Keratinocyte (primary cell): ENCODE measurements around the gene HDAC9. TPM values are rescaled to one million over a fixed set of nuclear protein-coding genes. Genes with fewer than 3 reads are reported as not detected.

Source experiments
- DNase-seq: peaks from one replicate; pipeline ENCODE4 v3.0.0-alpha.2; 2011; ENCODE audit warnings: low read depth, missing footprints, low spot score
- FAIRE-seq: peaks from 2 replicates; lab custom pipeline; 2011; peaks lifted over from hg19 to GRCh38; lab: Jason Lieb, UNC
- H2AFZ ChIP-seq: 2 replicates; pipeline ENCODE4 v1.6.0; 2012; ENCODE audit warnings: low read length, control low read depth, inconsistent platforms; ENCODE audit not compliant: control insufficient read depth
- H3K27ac ChIP-seq: 2 replicates; pipeline ENCODE4 v1.5.1; 2011; ENCODE audit warnings: low read length; ENCODE audit not compliant: control insufficient read depth, insufficient read depth
- H3K27me3 ChIP-seq: 3 replicates; pipeline ENCODE4 v1.6.0; 2011; ENCODE audit warnings: low read length; ENCODE audit not compliant: control insufficient read depth, insufficient read depth; ENCODE audit errors: extremely low read depth
- H3K36me3 ChIP-seq, 2 experiments: 2 replicates in 1 of 2; 3 replicates in 1 of 2; pipeline ENCODE4 v1.5.1; 2011; ENCODE audit warnings: low read length in 2 of 2, mild to moderate bottlenecking in 1 of 2; ENCODE audit not compliant: control insufficient read depth in 2 of 2, insufficient read depth in 2 of 2; ENCODE audit errors: extremely low read depth in 1 of 2
- H3K4me1 ChIP-seq: 3 replicates; pipeline ENCODE4 v1.5.1; 2011; ENCODE audit warnings: low read length; ENCODE audit not compliant: control insufficient read depth, insufficient read depth; ENCODE audit errors: extremely low read depth
- H3K4me2 ChIP-seq: 3 replicates; pipeline ENCODE4 v1.6.0; 2011; ENCODE audit warnings: low read depth, low read length; ENCODE audit not compliant: control insufficient read depth, insufficient read depth; ENCODE audit errors: extremely low read depth
- H3K4me3 ChIP-seq, 3 experiments: fragments of 200-600 bp in 1 of 3; sonication (generic) in 1 of 3; 2 replicates in 2 of 3; 3 replicates in 1 of 3; pipeline ENCODE4 v1.5.1; 2011 to 2016; ENCODE audit warnings: low read length in 3 of 3, mild to moderate bottlenecking in 3 of 3, control low read depth in 2 of 3, inconsistent platforms in 1 of 3, low read depth in 1 of 3, mixed read lengths in 1 of 3, mixed run types in 1 of 3, moderate library complexity in 1 of 3; ENCODE audit not compliant: control insufficient read depth in 2 of 3, insufficient read depth in 2 of 3; ENCODE audit errors: extremely low read depth in 1 of 3
- H3K79me2 ChIP-seq: 2 replicates; pipeline ENCODE4 v1.6.0; 2012; ENCODE audit warnings: low read length; ENCODE audit not compliant: control insufficient read depth, insufficient read depth
- H3K9ac ChIP-seq: 3 replicates; pipeline ENCODE4 v1.6.0; 2011; ENCODE audit warnings: low read length; ENCODE audit not compliant: control insufficient read depth, insufficient read depth; ENCODE audit errors: extremely low read depth
- H3K9me1 ChIP-seq: 3 replicates; pipeline ENCODE4 v1.6.0; 2011; ENCODE audit warnings: low read length; ENCODE audit not compliant: control insufficient read depth, insufficient read depth; ENCODE audit errors: extremely low read depth
- H3K9me3 ChIP-seq: 2 replicates; pipeline ENCODE4 v1.5.1; 2012; ENCODE audit warnings: low read depth, low read length; ENCODE audit not compliant: control insufficient read depth
- H4K20me1 ChIP-seq: 3 replicates; pipeline ENCODE4 v1.6.0; 2011; ENCODE audit warnings: low read length; ENCODE audit not compliant: control insufficient read depth, insufficient read depth; ENCODE audit errors: extremely low read depth
- CTCF ChIP-seq, 3 experiments: IDR thresholded peaks in 1 of 3; conservative IDR thresholded peaks in 1 of 3; optimal IDR thresholded peaks in 1 of 3; 2 replicates in 2 of 3; 3 replicates in 1 of 3; pipeline versions ENCODE3 to v1.5.1; 2011; ENCODE audit warnings: low read length in 3 of 3, mild to moderate bottlenecking in 3 of 3, moderate library complexity in 2 of 3, control low read depth in 1 of 3, inconsistent platforms in 1 of 3; ENCODE audit not compliant: insufficient read depth in 2 of 3; ENCODE audit errors: extremely low read depth in 1 of 3
- EZH2 ChIP-seq: IDR thresholded peaks from one replicate; pipeline ENCODE4 v1.6.1; 2012; ENCODE audit warnings: inconsistent platforms, mild to moderate bottlenecking, low read length, moderate library complexity
- dilution Hi-C: fragments of 300-500 bp; cut with MboI; formaldehyde crosslinking; loops from one replicate; pipeline ENCODE4 v1.7.0; 2020; ENCODE audit warnings: low sequenced_read_pairs; ENCODE audit not compliant: extremely low pct_ligation_motif_present
- polyA plus RNA-seq, 5 experiments: library from polyadenylated mRNA; depleted of rRNA in 3 of 5; stranded (reverse) in 3 of 5; stranded (forward) in 1 of 5; unstranded in 1 of 5; fragments of >200 nt; gene quantifications; 1 replicate in 1 of 5; 2 replicates in 3 of 5; 3 replicates in 1 of 5; pipeline versions ENCODE4 v1.2.1 to v1.2.3, GENCODE V29; 2011 to 2012; ENCODE audit warnings: missing spikeins in 2 of 5, low read depth in 1 of 5, low replicate concordance in 1 of 5

Gene HDAC9
- polyA plus RNA-seq, 1 donor (not counting 4 experiments of a cell fraction or from before 2014, with no cell fraction given): 24.6 TPM

DNA sequence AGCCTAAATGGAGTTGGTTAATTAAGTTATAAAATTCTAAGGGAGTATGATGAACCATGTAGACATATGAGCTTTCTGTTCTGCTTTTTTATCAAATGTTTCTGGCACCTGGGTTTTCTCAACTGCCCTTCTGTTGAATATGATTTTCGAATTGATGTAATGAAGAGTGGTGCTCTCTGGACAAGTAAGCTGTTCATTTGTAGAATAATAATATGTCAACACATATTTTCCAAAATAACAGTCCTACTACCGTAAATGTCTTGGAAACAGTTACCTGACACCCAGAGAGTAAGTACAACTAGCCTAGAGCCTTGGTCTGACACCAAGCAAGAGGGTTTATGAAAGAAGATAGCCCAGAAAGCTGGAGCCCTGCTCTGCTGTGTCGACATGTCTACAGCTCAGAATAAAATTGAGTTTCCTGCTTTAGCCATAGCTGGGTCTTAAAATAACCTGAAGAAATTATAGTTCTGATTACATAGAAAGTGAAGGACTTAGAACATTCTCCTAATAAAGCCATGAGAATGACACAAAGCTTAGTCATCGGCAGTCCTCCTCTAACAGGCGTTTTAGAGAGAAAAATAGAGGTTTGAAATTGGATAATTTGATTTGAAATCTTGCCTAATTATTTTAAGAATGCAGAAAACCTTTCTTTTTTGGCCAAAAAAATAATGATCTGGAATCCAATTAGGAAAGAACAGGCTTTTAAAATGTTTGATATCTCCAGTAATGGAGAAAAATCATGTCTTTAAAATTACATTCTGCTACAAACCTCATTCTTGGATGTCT lies 25.1 kb downstream of the HDAC9 start:
- peak overlapping the region; percentile 23 for H3K27ac ChIP-seq
- H2AFZ ChIP-seq: no peak overlapping the region
- no peak overlapping the region for H3K9ac ChIP-seq
- dilution Hi-C loops: no loop called here
- no peaks in the 10 kb centered on the region for H3K27me3 ChIP-seq
- no peaks in the 10 kb centered on the region for H3K9me1 ChIP-seq
- H3K79me2 ChIP-seq: peaks cover 29% of the 10 kb centered on the region
- H3K9me3 ChIP-seq: no peaks in the 10 kb centered on the region
- H3K4me2 ChIP-seq: peak overlapping the region; percentile 17
- peaks cover 11% of the 10 kb centered on the region for H3K4me1 ChIP-seq
- FAIRE-seq (peak; percentile 73), DNase-seq (no peak)
- H3K4me3 ChIP-seq: peak overlapping the region in 1 of 3 experiments; percentile 11
- peaks cover 0 to 2% of the 10 kb centered on the region in 2 experiments for H3K36me3 ChIP-seq
- TF ChIP-seq EZH2 (no peak), CTCF (optimal IDR thresholded peaks at IDR 0.05 in 1 of 3, IDR thresholded peaks at IDR 0.05 in 1 of 3, conservative IDR thresholded peaks at IDR 0.05 in 1 of 3; ENCODE audit: extremely low read depth in 1 of 3, insufficient read depth in 2 of 3, low read length in 3 of 3) (no peak)
- no peaks in the 10 kb centered on the region for H4K20me1 ChIP-seq

GRCh38 chr7:18521236-18521589 lies 25.7 kb downstream of the HDAC9 start:
- H3K79me2 ChIP-seq: peaks cover 28% of the 10 kb centered on the region
- TF ChIP-seq EZH2 (no peak), CTCF (optimal IDR thresholded peaks at IDR 0.05 in 1 of 3, IDR thresholded peaks at IDR 0.05 in 1 of 3, conservative IDR thresholded peaks at IDR 0.05 in 1 of 3; ENCODE audit: extremely low read depth in 1 of 3, insufficient read depth in 2 of 3, low read length in 3 of 3) (no peak)
- peaks cover 0 to 2% of the 10 kb centered on the region in 2 experiments for H3K36me3 ChIP-seq
- H3K9ac ChIP-seq: no peak overlapping the region
- no peak overlapping the region for H3K4me2 ChIP-seq
- FAIRE-seq (no peak), DNase-seq (no peak)
- H4K20me1 ChIP-seq: no peaks in the 10 kb centered on the region
- H3K27me3 ChIP-seq: no peaks in the 10 kb centered on the region
- no peak overlapping the region for H3K4me3 ChIP-seq
- dilution Hi-C loops: no loop called here
- no peak overlapping the region for H2AFZ ChIP-seq
- H3K4me1 ChIP-seq: peaks cover 11% of the 10 kb centered on the region
- no peaks in the 10 kb centered on the region for H3K9me3 ChIP-seq
- no peaks in the 10 kb centered on the region for H3K9me1 ChIP-seq
- H3K27ac ChIP-seq: no peak overlapping the region
